G401 (cell line): ENCODE data around the gene SCYL1. TPM values are rescaled to one million over a fixed set of nuclear protein-coding genes. Genes with fewer than 3 reads are reported as not detected.

ENCODE experiments used
- DNase-seq: peaks from one replicate; pipeline ENCODE4 v3.0.0-alpha.2; 2015; ENCODE audit warnings: low spot score
- in situ Hi-C: cut with HindIII; loops from 2 replicates; pipeline ENCODE4 v1.10.0; 2016; ENCODE audit warnings: low sequenced_read_pairs, mixed read lengths
- total RNA-seq: library from RNA; depleted of rRNA; stranded (reverse); fragments of >200 nt; shearing (Covaris generic); gene quantifications from 2 replicates; pipeline ENCODE4 v1.2.3, GENCODE V29; 2014; rRNA removed

Gene SCYL1
- 77.6 and 80.4 TPM in 2 replicates for total RNA-seq

GRCh38 chr11:65524741-65525545, at the start of gene SCYL1:
Gene SCYL1, plus strand, starts transcription at chr11:65525083. Its CDS starts 71 bp downstream, at chr11:65525154.
- peak; percentile 90 for DNase-seq
- in situ Hi-C loops = loop anchor here (25.0 kb wide), 1 partner anchor 163 kb away; the partner anchor contains the start of gene TIGD3

GRCh38 chr11:65476632-65477148, 48.2 kb upstream of the SCYL1 start:
- DNase-seq = peak; percentile 33
- in situ Hi-C loops = no loop called here

GRCh38 chr11:65477149-65477965, 47.5 kb upstream of the SCYL1 start:
- in situ Hi-C loops = no loop called here
- DNase-seq = peak; percentile 96

DNA sequence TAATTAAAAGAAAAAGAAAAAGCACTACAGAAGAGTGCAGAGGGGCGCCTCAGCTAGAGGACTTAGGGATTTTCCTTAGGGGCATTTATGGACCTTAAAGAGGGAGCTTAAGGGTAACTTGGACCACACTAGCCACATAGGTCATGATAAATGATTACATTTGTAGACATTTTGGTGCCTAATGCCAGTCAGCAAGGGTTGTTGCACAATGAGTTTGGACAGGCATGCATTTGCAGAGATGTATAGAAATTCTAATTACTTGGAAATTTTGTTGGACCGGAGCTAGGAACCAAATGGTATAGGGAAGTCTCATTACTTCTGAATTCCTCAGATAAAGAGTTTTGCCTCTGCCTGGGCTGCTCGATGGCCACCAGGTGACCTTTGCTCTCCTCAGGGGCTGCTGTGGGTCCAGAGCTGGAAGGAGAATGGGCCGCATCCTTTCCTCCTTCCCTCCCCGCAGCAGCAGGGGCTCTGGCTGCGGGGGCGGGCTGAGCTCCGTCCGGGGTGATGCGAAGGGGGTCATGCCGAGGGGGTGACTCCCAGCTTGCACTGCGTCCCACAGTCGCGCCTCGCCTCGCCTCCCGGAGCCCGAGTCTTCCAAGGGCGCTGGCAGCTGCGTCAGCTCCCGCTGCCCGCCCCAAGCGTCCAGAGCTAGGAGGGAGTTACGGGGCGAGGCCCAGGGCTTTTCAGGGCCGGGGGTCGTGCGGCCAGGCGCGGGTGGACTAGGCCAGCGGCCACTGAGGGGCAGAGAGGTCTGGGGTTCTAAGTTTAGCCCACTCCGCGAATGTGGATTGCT, 46.3 kb upstream of the SCYL1 start:
- in situ Hi-C loops = no loop called here
- peak; percentile 46 for DNase-seq

DNA sequence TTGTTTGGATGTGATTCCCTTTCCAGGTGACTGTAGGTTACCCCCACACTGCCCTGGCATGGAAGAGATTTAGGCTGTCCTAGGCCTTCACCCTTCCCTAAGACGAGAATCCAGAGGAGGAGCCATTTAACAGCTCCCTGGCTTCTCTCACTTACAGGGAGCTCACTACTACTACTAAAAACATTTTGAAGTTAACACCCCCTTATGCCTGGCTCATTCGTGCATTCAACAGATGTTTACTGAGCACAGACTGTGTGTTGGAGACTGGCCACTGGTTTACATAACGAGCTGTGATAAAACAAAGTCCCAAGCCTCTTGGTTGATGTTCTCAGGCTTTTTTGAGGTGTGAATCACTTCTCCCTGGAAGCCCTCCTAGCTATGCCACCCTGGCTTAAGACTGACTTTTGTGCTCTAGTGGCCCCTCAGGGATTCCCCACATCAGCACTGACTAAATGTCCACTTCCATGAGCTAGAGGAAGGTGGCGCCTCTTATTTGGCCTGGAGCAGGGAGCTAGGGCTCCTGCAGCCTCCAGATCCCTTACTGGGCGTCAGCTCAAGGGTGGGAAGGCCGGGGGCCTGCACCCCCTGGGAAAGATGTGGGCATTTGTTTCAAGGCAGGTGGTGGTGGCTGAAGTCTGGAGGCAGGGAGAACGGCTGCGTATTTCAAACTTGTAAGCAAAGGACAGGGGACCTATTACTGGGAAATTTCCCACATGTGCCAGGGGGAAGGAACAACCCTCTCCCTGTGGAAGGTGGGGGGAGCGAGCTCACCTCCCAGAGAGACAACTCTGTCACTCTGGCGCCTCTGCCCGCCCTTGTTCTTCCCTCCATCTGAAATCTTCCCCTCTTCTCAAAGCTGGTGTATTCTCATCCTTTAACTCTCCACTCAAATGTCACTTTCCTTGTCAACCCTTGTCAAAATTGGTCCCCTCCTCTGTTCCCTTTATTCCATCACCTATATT, 45.4 kb upstream of the SCYL1 start:
- DNase-seq = peak; percentile 77
- in situ Hi-C loops = no loop called here

DNA sequence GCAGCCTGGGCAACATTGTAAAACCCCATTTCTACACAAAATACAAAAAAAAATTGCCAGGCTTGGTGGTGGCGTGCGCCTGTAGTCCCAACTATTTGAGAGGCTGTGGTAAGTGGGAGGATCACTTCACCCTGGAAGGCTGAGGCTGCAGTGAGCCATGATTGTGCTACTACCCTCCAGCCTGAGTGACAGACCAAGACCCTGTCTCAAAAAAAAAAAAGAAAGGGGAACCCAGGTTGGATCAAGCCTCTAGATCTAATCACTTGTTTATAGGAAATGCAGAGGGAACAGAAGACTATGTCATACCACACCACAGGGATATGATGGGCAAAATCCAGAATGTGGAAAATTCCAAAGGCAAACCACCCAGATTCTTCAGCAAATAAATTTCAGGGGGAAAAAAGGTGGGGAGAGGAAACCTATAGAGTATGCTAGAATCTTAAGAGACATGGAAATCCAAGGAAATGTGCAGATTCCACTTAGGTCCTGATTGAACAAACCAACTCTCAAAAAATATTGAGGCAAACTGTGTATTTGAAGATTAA, 42.5 kb upstream of the SCYL1 start:
- in situ Hi-C loops = no loop called here
- peak; percentile 52 for DNase-seq

DNA sequence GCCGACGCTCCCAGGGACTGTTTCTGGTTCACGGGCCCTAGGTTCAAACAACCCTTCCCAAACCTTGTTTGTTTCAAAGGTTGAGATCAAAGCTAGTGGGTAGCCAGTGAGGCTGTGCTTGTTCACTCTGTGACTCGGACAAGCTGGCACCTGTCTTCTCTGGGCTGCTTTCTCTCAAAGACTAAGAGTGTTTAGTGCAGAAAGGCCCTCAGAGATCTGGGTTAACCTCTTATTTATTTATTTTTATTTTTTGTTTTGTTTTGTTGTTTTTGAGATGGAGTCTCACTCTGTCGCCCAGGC, 39.0 kb upstream of the SCYL1 start:
- in situ Hi-C loops = no loop called here

GRCh38 chr11:65486570-65487466, 38.1 kb upstream of the SCYL1 start:
- DNase-seq = no peak
- in situ Hi-C loops = no loop called here

More for the DNA sequence above, 39.0 kb upstream of the SCYL1 start:
- DNase-seq = peak; percentile 70

GRCh38 chr11:65487467-65488272, 37.2 kb upstream of the SCYL1 start:
- DNase-seq = peak; percentile 100
- in situ Hi-C loops = no loop called here

GRCh38 chr11:65488273-65489034, 36.4 kb upstream of the SCYL1 start:
- peak; percentile 74 for DNase-seq
- in situ Hi-C loops = no loop called here

GRCh38 chr11:65489035-65489705, 35.7 kb upstream of the SCYL1 start:
- in situ Hi-C loops = no loop called here
- peak; percentile 95 for DNase-seq

GRCh38 chr11:65489706-65490320, 35.1 kb upstream of the SCYL1 start:
- in situ Hi-C loops = no loop called here
- peak; percentile 61 for DNase-seq

- in situ Hi-C loops = no loop called here
Observed at GRCh38 chr11:65491163-65491465, 33.8 kb upstream of the SCYL1 start.

DNA sequence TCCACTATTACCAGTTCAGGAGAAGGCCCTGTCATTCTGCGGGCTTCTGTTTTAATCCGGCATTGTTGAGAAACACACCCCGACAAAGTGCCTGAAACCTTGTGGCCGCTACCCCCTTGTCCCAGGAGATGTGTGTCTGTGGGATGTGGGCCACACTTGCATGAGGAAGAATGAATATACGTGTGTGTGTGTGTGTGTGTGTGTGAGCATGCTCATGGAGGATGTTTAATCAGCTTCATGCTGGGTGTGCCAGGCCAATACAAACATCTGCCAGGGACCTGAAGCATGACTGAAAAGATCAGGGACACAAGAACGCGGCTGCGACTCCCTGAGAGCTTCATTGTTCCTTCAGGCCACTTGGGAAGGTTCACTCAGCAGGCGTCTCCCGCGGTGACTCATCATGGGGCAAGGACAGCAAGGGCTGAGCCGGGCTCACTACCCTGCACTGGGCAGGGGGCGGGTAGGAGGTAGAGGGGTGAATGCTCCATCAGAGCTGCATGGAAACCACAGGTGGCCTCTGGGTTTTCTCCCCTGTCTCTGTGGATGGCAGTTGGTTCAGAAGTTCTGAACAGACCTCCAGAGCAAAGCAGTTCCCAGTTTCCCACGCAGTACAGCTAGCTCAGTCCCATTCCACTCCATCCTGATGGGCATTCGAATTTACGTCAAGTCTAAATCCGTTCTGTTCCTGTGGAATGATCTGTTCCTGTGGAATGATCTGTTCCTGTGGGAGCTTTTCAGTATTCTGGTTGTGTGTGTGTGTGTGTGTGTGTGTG, 33.1 kb upstream of the SCYL1 start:
- peak; percentile 46 for DNase-seq
- in situ Hi-C loops = no loop called here

More at GRCh38 chr11:65491163-65491465, 33.8 kb upstream of the SCYL1 start:
- DNase-seq = no peak
